Right lobe of liver (tissue), 6 donors: ENCODE results near the gene PLCB1. TPM values are rescaled to one million over a fixed set of nuclear protein-coding genes. Genes with fewer than 3 reads are reported as not detected.

ENCODE experiments used
- ATAC-seq, 4 donors: fragments of 200-7000 bp; cut with Tn5 transposase; one replicate each; pipeline ENCODE4 v1.9.1; 2020; ENCODE audit warnings: mild to moderate bottlenecking in 4 of 4, moderate library complexity in 4 of 4
- DNase-seq, 3 donors: peaks; one replicate each; pipeline ENCODE4 v3.0.0-alpha.2; 2020
- H3K27ac ChIP-seq, 3 donors: fragments of 200-600 bp; one replicate each; pipeline ENCODE4 v1.8.0; 2022
- H3K27me3 ChIP-seq, 2 donors: fragments of 200-600 bp; one replicate each; pipeline ENCODE4 v1.8.0; 2022
- H3K36me3 ChIP-seq, 4 donors: fragments of 200-600 bp; sonication (generic) in 1 of 4; one replicate each; pipeline versions ENCODE4 v1.5.1 to v1.8.0; 2017 to 2022; ENCODE audit warnings: control low read depth in 1 of 4
- H3K4me1 ChIP-seq, 4 donors: fragments of 200-600 bp; sonication (generic) in 1 of 4; one replicate each; pipeline versions ENCODE4 v1.5.1 to v1.8.0; 2017 to 2022; ENCODE audit warnings: control low read depth in 1 of 4
- H3K4me3 ChIP-seq, 3 donors: fragments of 200-600 bp; one replicate each; pipeline ENCODE4 v1.8.0; 2022
- H3K9me3 ChIP-seq, 4 donors: fragments of 200-600 bp; sonication (generic) in 1 of 4; one replicate each; pipeline versions ENCODE4 v1.5.1 to v1.8.0; 2017 to 2022; ENCODE audit warnings: control low read depth in 1 of 4
- CTCF ChIP-seq, 4 donors: fragments of 200-600 bp in 3 of 4; fragments of 450-650 bp in 1 of 4; IDR thresholded peaks; one replicate each; pipeline versions ENCODE4 v1.5.1 to v1.8.0; 2016 to 2022; ENCODE audit warnings: antibody characterized with exemption in 4 of 4, mild to moderate bottlenecking in 2 of 4
- POLR2A ChIP-seq: fragments of 450-650 bp; IDR thresholded peaks from one replicate; pipeline ENCODE4 v1.6.1; 2017; ENCODE audit warnings: antibody characterized with exemption, mild to moderate bottlenecking
- WGBS: methylation state at CpG from one replicate; pipeline ENCODE4 v1.1.6; 2018; ENCODE audit warnings: low coverage, low lambda C conversion rate; ENCODE audit not compliant: insufficient coverage; ENCODE audit errors: missing lambda C conversion rate; 5-methylcytosine and 5-hydroxymethylcytosine counted together
- intact Hi-C, 2 donors: fragments of 100-400 bp; cut with DNase I; formaldehyde crosslinking; loops; one replicate each; pipeline versions ENCODE4 v1.11.2 to v1.14.1; 2022
- total RNA-seq, 6 experiments: library from RNA; depleted of rRNA in 2 of 6; stranded (reverse); fragments of >200 nt in 2 of 6; fragmentation: NEBNext Ultra II Directional in 3 of 6; extraction: Animal tissue kit (Norgen Biotek cat#: 25700) in 3 of 6; gene quantifications; one replicate each; pipeline versions ENCODE4 v1.1.0 to v1.2.4, GENCODE V29; 2016 to 2023
- donor health status: DM: no; HTN: yes; CAD: no.
- donor health status: DM: no; HTN: no; CAD: no.
- donor health status: DM: no; HTN: no; CAD: no.
- donor health status: DM: no; HTN: yes; CAD: no.
- donor health status: DM: no; HTN: yes; CAD: no.

The PLCB1 gene
- total RNA-seq, 6 experiments from 2014 or later, result 5.0 to 9.9 (median 5.7) TPM

- DNase-seq (no peak), ATAC-seq (no peak)
- H3K36me3 ChIP-seq, result no peaks in the 10 kb centered on the region
- no peaks in the 10 kb centered on the region for H3K27me3 ChIP-seq
- H3K9me3 ChIP-seq, result no peaks in the 10 kb centered on the region
- TF ChIP-seq POLR2A (no peak), CTCF (IDR thresholded peaks at IDR 0.05) (no peak)
- no peaks in the 10 kb centered on the region for H3K4me1 ChIP-seq
- no peak overlapping the region for H3K4me3 ChIP-seq
- intact Hi-C loops, result no loop called here
- no peak overlapping the region for H3K27ac ChIP-seq
- 43% methylated on average over 3 of the region's 3 CpGs for WGBS
Observed at GRCh38 chr20:8667306-8667705, 535.2 kb downstream of the PLCB1 start.

DNA sequence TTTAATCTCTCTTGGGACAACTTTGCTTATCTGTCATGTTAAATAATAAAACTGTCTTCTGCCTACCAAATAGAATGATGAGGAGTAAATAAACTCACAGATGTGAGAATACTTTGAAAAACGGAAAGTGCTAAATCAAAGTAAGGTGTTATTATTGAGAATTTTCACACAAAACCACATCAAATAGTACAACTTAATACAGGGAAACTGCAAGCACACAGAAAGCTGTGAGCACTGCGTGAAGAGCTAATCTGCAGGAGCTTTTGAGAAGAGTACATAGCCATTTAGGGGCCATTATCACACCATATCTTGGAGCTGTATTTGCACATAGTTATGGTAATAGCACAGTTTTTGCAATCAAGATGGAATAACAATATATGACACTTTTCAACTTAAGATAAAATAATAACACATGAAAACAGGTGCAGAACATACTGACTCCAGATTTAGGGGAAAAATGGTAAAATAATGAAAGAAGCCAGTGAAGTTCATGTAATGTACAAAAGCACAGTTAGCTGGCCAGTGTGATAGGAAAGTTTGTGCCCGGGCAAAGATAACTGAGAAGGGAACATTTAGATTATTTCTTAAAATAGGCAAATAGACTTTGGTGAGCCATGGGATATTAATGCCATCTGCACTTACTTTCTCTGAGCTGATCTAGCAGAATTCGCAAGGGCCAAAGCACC is 538.3 kb downstream of the PLCB1 start:
- 72% methylated on average over 4 of the region's 4 CpGs for WGBS
- H3K27ac ChIP-seq, result no peak overlapping the region
- no peak for TF ChIP-seq POLR2A
- no peak for TF ChIP-seq CTCF (IDR thresholded peaks at IDR 0.05)
- H3K9me3 ChIP-seq, result no peaks in the 10 kb centered on the region
- H3K27me3 ChIP-seq, result no peaks in the 10 kb centered on the region
- DNase-seq (no peak), ATAC-seq (no peak)
- H3K4me3 ChIP-seq, result no peak overlapping the region
- H3K36me3 ChIP-seq, result no peaks in the 10 kb centered on the region
- intact Hi-C loops, result no loop called here
- H3K4me1 ChIP-seq, result no peaks in the 10 kb centered on the region

DNA sequence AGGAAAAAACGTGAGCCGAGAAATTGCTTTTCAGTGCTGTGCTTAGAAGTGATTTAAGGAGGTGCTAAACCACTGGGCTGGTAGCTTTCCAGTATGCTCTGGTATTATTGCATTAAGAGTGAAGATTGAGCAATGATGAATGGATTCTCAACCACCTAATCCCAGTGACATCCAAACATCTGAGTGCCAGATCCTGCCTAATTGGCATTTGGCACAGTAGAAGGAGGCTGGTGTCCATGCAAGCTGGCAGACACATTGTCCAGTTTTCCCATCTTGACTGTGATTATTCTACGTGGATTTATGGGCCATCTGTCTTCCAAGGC is 538.8 kb downstream of the PLCB1 start:
- Histone ChIP-seq H3K9me3 (no peaks in the 10 kb centered on the region), H3K27me3 (no peaks in the 10 kb centered on the region), H3K4me3 (no peak overlapping the region), H3K36me3 (no peaks in the 10 kb centered on the region), H3K4me1 (no peaks in the 10 kb centered on the region), H3K27ac (no peak overlapping the region)
- WGBS, result 81% methylated on average over 3 of the region's 3 CpGs
- intact Hi-C loops, result no loop called here
- DNase-seq, result no peak
- TF ChIP-seq CTCF (IDR thresholded peaks at IDR 0.05) (no peak), POLR2A (no peak)
- ATAC-seq, result no peak

- Histone ChIP-seq H3K9me3 (no peaks in the 10 kb centered on the region), H3K36me3 (no peaks in the 10 kb centered on the region), H3K4me3 (no peak overlapping the region), H3K27me3 (no peaks in the 10 kb centered on the region), H3K27ac (no peak overlapping the region), H3K4me1 (no peaks in the 10 kb centered on the region)
- TF ChIP-seq CTCF (IDR thresholded peaks at IDR 0.05) (no peak), POLR2A (no peak)
- DNase-seq (no peak), ATAC-seq (no peak)
- WGBS, result 67% methylated on average over 7 of the region's 7 CpGs
- intact Hi-C loops, result no loop called here
Observed at GRCh38 chr20:8671370-8671961, 539.4 kb downstream of the PLCB1 start.
